Right lobe of liver (tissue), 6 donors: ENCODE data around the gene SPATS2L. TPM values are rescaled to one million over a fixed set of nuclear protein-coding genes. Genes with fewer than 3 reads are reported as not detected.

ENCODE experiments used
- ATAC-seq, 4 donors: fragments of 200-7000 bp; cut with Tn5 transposase; one replicate each; pipeline ENCODE4 v1.9.1; 2020; ENCODE audit warnings: mild to moderate bottlenecking in 4 of 4, moderate library complexity in 4 of 4
- DNase-seq, 3 donors: peaks; one replicate each; pipeline ENCODE4 v3.0.0-alpha.2; 2020
- H3K27ac ChIP-seq, 3 donors: fragments of 200-600 bp; one replicate each; pipeline ENCODE4 v1.8.0; 2022
- H3K27me3 ChIP-seq, 2 donors: fragments of 200-600 bp; one replicate each; pipeline ENCODE4 v1.8.0; 2022
- H3K36me3 ChIP-seq, 4 donors: fragments of 200-600 bp; sonication (generic) in 1 of 4; one replicate each; pipeline versions ENCODE4 v1.5.1 to v1.8.0; 2017 to 2022; ENCODE audit warnings: control low read depth in 1 of 4
- H3K4me1 ChIP-seq, 4 donors: fragments of 200-600 bp; sonication (generic) in 1 of 4; one replicate each; pipeline versions ENCODE4 v1.5.1 to v1.8.0; 2017 to 2022; ENCODE audit warnings: control low read depth in 1 of 4
- H3K4me3 ChIP-seq, 3 donors: fragments of 200-600 bp; one replicate each; pipeline ENCODE4 v1.8.0; 2022
- H3K9me3 ChIP-seq, 4 donors: fragments of 200-600 bp; sonication (generic) in 1 of 4; one replicate each; pipeline versions ENCODE4 v1.5.1 to v1.8.0; 2017 to 2022; ENCODE audit warnings: control low read depth in 1 of 4
- POLR2A ChIP-seq: fragments of 450-650 bp; IDR thresholded peaks from one replicate; pipeline ENCODE4 v1.6.1; 2017; ENCODE audit warnings: antibody characterized with exemption, mild to moderate bottlenecking
- WGBS: methylation state at CpG from one replicate; pipeline ENCODE4 v1.1.6; 2018; ENCODE audit warnings: low coverage, low lambda C conversion rate; ENCODE audit not compliant: insufficient coverage; ENCODE audit errors: missing lambda C conversion rate; 5-methylcytosine and 5-hydroxymethylcytosine counted together
- intact Hi-C, 2 donors: fragments of 100-400 bp; cut with DNase I; formaldehyde crosslinking; loops; one replicate each; pipeline versions ENCODE4 v1.11.2 to v1.14.1; 2022
- long read RNA-seq: library from polyadenylated mRNA; unstranded; transcript quantifications from one replicate; pipeline ENCODE4 v2.0.0, GENCODE V29; 2019
- total RNA-seq, 6 experiments: library from RNA; depleted of rRNA in 2 of 6; stranded (reverse); fragments of >200 nt in 2 of 6; fragmentation: NEBNext Ultra II Directional in 3 of 6; extraction: Animal tissue kit (Norgen Biotek cat#: 25700) in 3 of 6; gene quantifications; one replicate each; pipeline versions ENCODE4 v1.1.0 to v1.2.4, GENCODE V29; 2016 to 2023
- TF ChIP-seq, protein P1 (sequence below), 4 donors: fragments of 200-600 bp in 3 of 4; fragments of 450-650 bp in 1 of 4; IDR thresholded peaks; one replicate each; pipeline versions ENCODE4 v1.5.1 to v1.8.0; 2016 to 2022; ENCODE audit warnings: antibody characterized with exemption in 4 of 4, mild to moderate bottlenecking in 2 of 4
- donor health status: DM: no; HTN: yes; CAD: no.
- donor health status: DM: no; HTN: no; CAD: no.
- donor health status: DM: no; HTN: no; CAD: no.
- donor health status: DM: no; HTN: yes; CAD: no.
- donor health status: DM: no; HTN: yes; CAD: no.

SPATS2L gene, protein sequence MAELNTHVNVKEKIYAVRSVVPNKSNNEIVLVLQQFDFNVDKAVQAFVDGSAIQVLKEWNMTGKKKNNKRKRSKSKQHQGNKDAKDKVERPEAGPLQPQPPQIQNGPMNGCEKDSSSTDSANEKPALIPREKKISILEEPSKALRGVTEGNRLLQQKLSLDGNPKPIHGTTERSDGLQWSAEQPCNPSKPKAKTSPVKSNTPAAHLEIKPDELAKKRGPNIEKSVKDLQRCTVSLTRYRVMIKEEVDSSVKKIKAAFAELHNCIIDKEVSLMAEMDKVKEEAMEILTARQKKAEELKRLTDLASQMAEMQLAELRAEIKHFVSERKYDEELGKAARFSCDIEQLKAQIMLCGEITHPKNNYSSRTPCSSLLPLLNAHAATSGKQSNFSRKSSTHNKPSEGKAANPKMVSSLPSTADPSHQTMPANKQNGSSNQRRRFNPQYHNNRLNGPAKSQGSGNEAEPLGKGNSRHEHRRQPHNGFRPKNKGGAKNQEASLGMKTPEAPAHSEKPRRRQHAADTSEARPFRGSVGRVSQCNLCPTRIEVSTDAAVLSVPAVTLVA
- total RNA-seq, result 100 to 1,000 TPM in 1 of 6 experiments, 10 to 100 TPM in 5; 60.7 to 109 (median 72.9) TPM
- long read RNA-seq, partial matches to known transcripts, result 14 of 18 reads
- long read RNA-seq, other reads (novel, unspliced or antisense), result 1 of 18 reads

DNA sequence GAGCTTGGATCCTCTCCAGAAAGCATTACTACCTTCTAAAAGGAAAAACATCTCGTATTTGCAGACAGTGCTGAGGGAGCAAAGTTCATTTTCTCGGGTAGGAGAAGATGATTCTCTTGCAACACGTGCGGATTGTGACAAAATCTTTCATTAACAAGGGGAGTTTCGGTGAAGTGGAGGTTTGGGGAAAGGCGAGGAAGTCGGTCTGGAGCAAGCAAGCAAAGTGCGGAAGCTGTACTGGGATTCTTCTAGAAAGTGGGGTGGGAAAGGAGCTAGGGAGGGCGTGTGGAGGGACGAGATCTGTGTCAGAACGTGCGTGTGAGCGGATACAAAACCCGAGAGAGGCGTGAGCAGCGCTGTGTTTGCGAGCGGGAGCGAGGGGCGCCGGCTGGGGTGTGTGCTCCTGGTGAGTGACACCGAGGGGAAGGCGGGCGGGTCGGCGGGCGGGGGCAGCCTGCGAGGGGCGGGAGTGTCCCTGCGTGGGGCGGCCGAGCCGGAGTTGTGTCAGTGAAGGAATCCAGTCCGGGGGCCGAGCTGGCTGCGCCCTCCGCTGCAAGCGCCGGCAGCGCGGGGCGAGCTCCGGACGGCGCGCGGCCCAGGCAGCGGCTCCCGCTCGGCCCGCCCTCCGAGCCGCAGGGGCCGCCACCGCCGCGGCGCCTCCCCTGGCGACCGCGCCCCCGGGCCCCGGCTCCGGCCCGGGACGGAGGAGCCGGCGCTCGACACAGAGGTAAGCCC, at the start of gene SPATS2L:
Gene SPATS2L, plus strand, starts transcription at position 498 of the 735 bp plus-strand sequence. CDS start 82,552 bp downstream, outside the sequence.
- H3K4me3 ChIP-seq, result peak within 1 kb of the TSS; percentile 72 to 91 (median 86)
- peaks cover 0 to 32% (median 17%) of the 10 kb centered on the region in 4 donors for H3K4me1 ChIP-seq
- peak within 1 kb of the TSS; percentile 82 to 92 (median 91) for H3K27ac ChIP-seq
- H3K36me3 ChIP-seq, result no peaks in the 10 kb centered on the region
- intact Hi-C loops, result no loop called here
- WGBS, result under 1% methylated on average over 21 of the region's 69 CpGs
- peak; percentile 84 to 88 (median 88) for DNase-seq
- TF ChIP-seq, protein P1, sequence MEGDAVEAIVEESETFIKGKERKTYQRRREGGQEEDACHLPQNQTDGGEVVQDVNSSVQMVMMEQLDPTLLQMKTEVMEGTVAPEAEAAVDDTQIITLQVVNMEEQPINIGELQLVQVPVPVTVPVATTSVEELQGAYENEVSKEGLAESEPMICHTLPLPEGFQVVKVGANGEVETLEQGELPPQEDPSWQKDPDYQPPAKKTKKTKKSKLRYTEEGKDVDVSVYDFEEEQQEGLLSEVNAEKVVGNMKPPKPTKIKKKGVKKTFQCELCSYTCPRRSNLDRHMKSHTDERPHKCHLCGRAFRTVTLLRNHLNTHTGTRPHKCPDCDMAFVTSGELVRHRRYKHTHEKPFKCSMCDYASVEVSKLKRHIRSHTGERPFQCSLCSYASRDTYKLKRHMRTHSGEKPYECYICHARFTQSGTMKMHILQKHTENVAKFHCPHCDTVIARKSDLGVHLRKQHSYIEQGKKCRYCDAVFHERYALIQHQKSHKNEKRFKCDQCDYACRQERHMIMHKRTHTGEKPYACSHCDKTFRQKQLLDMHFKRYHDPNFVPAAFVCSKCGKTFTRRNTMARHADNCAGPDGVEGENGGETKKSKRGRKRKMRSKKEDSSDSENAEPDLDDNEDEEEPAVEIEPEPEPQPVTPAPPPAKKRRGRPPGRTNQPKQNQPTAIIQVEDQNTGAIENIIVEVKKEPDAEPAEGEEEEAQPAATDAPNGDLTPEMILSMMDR (IDR thresholded peaks at IDR 0.05), result no peak
- TF ChIP-seq POLR2A, result peak; percentile 50
- ATAC-seq, result peak; percentile 69 to 85 (median 73)
- no peaks in the 10 kb centered on the region for H3K9me3 ChIP-seq
- no peaks in the 10 kb centered on the region for H3K27me3 ChIP-seq

DNA sequence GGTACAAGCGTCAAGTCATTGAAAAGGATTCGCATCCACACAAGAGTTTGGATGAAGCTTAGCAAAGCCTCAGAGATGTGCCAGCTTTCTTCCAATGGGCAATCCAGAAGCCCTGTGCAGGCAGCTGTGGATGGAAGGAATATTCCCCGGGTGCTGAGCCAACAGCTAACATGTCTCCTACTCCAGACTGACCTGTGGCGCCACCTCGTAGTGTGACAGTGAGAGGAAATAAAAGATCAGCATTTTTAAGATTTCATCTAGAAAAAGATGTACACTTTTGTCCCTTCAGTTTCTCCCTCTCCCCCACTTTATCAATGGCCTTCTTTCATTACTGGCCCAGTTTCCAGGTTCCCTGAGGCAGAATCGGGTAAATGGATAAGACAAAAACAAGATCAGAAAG, 48.9 kb upstream of the SPATS2L start:
- Histone ChIP-seq H3K4me1 (no peaks in the 10 kb centered on the region), H3K27me3 (no peaks in the 10 kb centered on the region), H3K4me3 (no peak overlapping the region), H3K9me3 (no peaks in the 10 kb centered on the region), H3K27ac (no peak overlapping the region), H3K36me3 (no peaks in the 10 kb centered on the region)
- ATAC-seq, result no peak
- whole genome bisulfite sequencing, result 96% methylated on average over 3 of the region's 6 CpGs
- DNase-seq, result no peak
- intact Hi-C loops, result no loop called here
- TF ChIP-seq, protein P1 (IDR thresholded peaks at IDR 0.05), result no peak
- no peak for TF ChIP-seq POLR2A

DNA sequence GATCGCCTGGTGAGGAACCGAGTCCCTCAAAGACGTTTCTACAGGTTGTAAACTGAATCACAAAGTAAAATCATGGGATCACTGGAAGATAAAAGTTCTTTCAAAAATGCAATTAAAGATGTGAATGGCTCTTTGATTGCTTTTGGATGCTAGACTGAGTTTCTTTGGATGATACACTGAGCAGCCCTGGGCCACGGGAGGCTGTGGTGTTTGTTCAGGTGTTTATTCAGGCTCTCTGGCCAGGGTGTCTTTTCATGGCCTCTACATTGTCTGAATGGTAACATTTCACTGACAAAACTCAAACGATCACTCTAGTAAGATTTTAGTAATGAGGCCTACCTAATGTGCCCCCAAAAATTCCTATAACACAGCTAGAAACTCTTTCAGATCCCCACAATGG, 48.4 kb upstream of the SPATS2L start:
- H3K27ac ChIP-seq, result no peak overlapping the region
- intact Hi-C loops, result no loop called here
- 70% methylated on average over 5 of the region's 5 CpGs for WGBS

More for the DNA sequence above, 48.4 kb upstream of the SPATS2L start:
- Histone ChIP-seq H3K4me1 (no peaks in the 10 kb centered on the region), H3K9me3 (no peaks in the 10 kb centered on the region), H3K36me3 (no peaks in the 10 kb centered on the region), H3K4me3 (no peak overlapping the region), H3K27me3 (no peaks in the 10 kb centered on the region)
- TF ChIP-seq, protein P1 (IDR thresholded peaks at IDR 0.05), result no peak
- TF ChIP-seq POLR2A, result no peak
- no peak for ATAC-seq
- no peak for DNase-seq
